Sigmoid colon (tissue), 7 donors: Measurements from ENCODE around the gene SP3. TPM values are rescaled to one million over a fixed set of nuclear protein-coding genes. Genes with fewer than 3 reads are reported as not detected.

Source experiments
- DNase-seq: peaks from one replicate; pipeline ENCODE4 v3.0.0-alpha.2; 2019
- H3K27ac ChIP-seq, 4 donors: fragments of 200-600 bp; sonication (generic); one replicate each; pipeline ENCODE4 v1.5.1; 2016 to 2019; ENCODE audit warnings: mild to moderate bottlenecking in 1 of 4
- H3K27me3 ChIP-seq, 3 donors: fragments of 200-600 bp; sonication (generic); one replicate each; pipeline ENCODE4 v1.5.1; 2019; ENCODE audit warnings: mild to moderate bottlenecking in 1 of 3
- H3K36me3 ChIP-seq, 4 donors: fragments of 200-600 bp; sonication (generic); one replicate each; pipeline ENCODE4 v1.5.1; 2016 to 2019
- H3K4me1 ChIP-seq, 4 donors: fragments of 200-600 bp; sonication (generic); one replicate each; pipeline ENCODE4 v1.5.1; 2017 to 2019
- H3K4me3 ChIP-seq, 4 donors: fragments of 200-600 bp; sonication (generic); one replicate each; pipeline ENCODE4 v1.5.1; 2017 to 2019; ENCODE audit warnings: mild to moderate bottlenecking in 2 of 4, moderate library complexity in 1 of 4
- H3K9me3 ChIP-seq, 4 donors: fragments of 200-600 bp in 3 of 4; sonication (generic) in 3 of 4; one replicate each; pipeline versions ENCODE4 v1.5.1 to v1.6.1; 2013 to 2019
- CTCF ChIP-seq, 4 experiments: fragments of 450-650 bp in 3 of 4; fragments of 200-600 bp in 1 of 4; IDR thresholded peaks; one replicate each; pipeline ENCODE4 v1.5.1; 2016 to 2019; ENCODE audit warnings: antibody characterized with exemption in 4 of 4, mild to moderate bottlenecking in 3 of 4, moderate library complexity in 2 of 4
- EP300 ChIP-seq, 4 donors: sonication (generic); formaldehyde crosslinking; IDR thresholded peaks; one replicate each; pipeline ENCODE4 v1.6.1; 2017; ENCODE audit warnings: antibody characterized with exemption in 4 of 4
- POLR2A ChIP-seq, 2 donors: fragments of 450-650 bp; IDR thresholded peaks; one replicate each; pipeline ENCODE4 v1.6.1; 2016; ENCODE audit warnings: antibody characterized with exemption in 2 of 2, mild to moderate bottlenecking in 2 of 2, moderate library complexity in 2 of 2
- POLR2AphosphoS5 ChIP-seq, 4 donors: sonication (generic); formaldehyde crosslinking; IDR thresholded peaks; one replicate each; pipeline ENCODE4 v1.6.1; 2017; ENCODE audit warnings: antibody characterized with exemption in 4 of 4
- WGBS, 2 donors: extraction: QIAGEN DNeasy Blood & Tissue Kit; methylation state at CpG; one replicate each; pipeline ENCODE4 v1.1.7; 2013; 5-methylcytosine and 5-hydroxymethylcytosine counted together
- intact Hi-C: fragments of 100-400 bp; cut with DNase I; formaldehyde crosslinking; loops from one replicate; pipeline ENCODE4 v1.15.1; 2023
- polyA plus RNA-seq, 3 donors: library from polyadenylated mRNA; stranded (reverse); fragments of 200-250 nt; gene quantifications; one replicate each; pipeline ENCODE4 v1.2.3, GENCODE V29; 2013
- total RNA-seq, 4 donors: library from RNA; depleted of rRNA; stranded (reverse); fragments of >200 nt; gene quantifications; one replicate each; pipeline ENCODE4 v1.1.0, GENCODE V29; 2016
- donor health status: healthy with polysubstance abuse.
- donor health status: Bipolar disorder and iron deficiency.
- donor health status: healthy.

The SP3 gene
- total and polyA plus RNA-seq, 7 donors = 24.6 to 120 (median 67.9) TPM

- intact Hi-C loops = no loop called here
- TF ChIP-seq EP300 (IDR thresholded peaks at IDR 0.05) (no peak), POLR2A (IDR thresholded peaks at IDR 0.05) (no peak), POLR2AphosphoS5 (IDR thresholded peaks at IDR 0.05) (no peak), CTCF (IDR thresholded peaks at IDR 0.05) (no peak)
- Histone ChIP-seq H3K27me3 (no peaks in the 10 kb centered on the region), H3K9me3 (no peaks in the 10 kb centered on the region), H3K4me3 (no peak overlapping the region), H3K27ac (no peak overlapping the region), H3K36me3 (no peaks in the 10 kb centered on the region), H3K4me1 (peaks cover 0 to 8% (median 4%) of the 10 kb centered on the region in 4 donors)
- 91 to 96% methylated on average over 1 of the region's 1 CpG for WGBS, 2 donors
- DNase-seq = no peak
Observed at GRCh38 chr2:173978447-173978846, 13.3 kb upstream of the SP3 start.

GRCh38 chr2:173972636-173973035 is 7.5 kb upstream of the SP3 start:
- no peak overlapping the region for H3K4me3 ChIP-seq
- H3K9me3 ChIP-seq = no peaks in the 10 kb centered on the region
- no peak overlapping the region for H3K27ac ChIP-seq
- DNase-seq = no peak
- no peaks in the 10 kb centered on the region for H3K36me3 ChIP-seq
- H3K4me1 ChIP-seq = no peaks in the 10 kb centered on the region
- H3K27me3 ChIP-seq = no peaks in the 10 kb centered on the region
- WGBS, 2 donors = 60 to 81% methylated on average over 3 of the region's 3 CpGs
- TF ChIP-seq EP300 (IDR thresholded peaks at IDR 0.05) (no peak), CTCF (IDR thresholded peaks at IDR 0.05) (no peak), POLR2A (IDR thresholded peaks at IDR 0.05) (no peak)
- intact Hi-C loops = no loop called here

GRCh38 chr2:173972165-173972564 is 7.0 kb upstream of the SP3 start:
- whole genome bisulfite sequencing, 2 donors = 92 to 96% methylated on average over 2 of the region's 2 CpGs
- intact Hi-C loops = no loop called here
- no peak for DNase-seq
- TF ChIP-seq CTCF (IDR thresholded peaks at IDR 0.05) (no peak), POLR2A (IDR thresholded peaks at IDR 0.05) (no peak), EP300 (IDR thresholded peaks at IDR 0.05) (no peak), POLR2AphosphoS5 (IDR thresholded peaks at IDR 0.05) (no peak)
- no peaks in the 10 kb centered on the region for H3K27me3 ChIP-seq
- H3K4me3 ChIP-seq = no peak overlapping the region
- H3K4me1 ChIP-seq = no peaks in the 10 kb centered on the region
- H3K9me3 ChIP-seq = no peaks in the 10 kb centered on the region
- H3K27ac ChIP-seq = no peak overlapping the region
- H3K36me3 ChIP-seq = no peaks in the 10 kb centered on the region

GRCh38 chr2:173970516-173970924 is 5.3 kb upstream of the SP3 start:
- no peak for DNase-seq
- Histone ChIP-seq H3K36me3 (no peaks in the 10 kb centered on the region), H3K9me3 (no peaks in the 10 kb centered on the region), H3K27ac (no peak overlapping the region), H3K4me1 (peaks cover 0 to 11% (median 9%) of the 10 kb centered on the region in 4 donors), H3K27me3 (no peaks in the 10 kb centered on the region), H3K4me3 (no peak overlapping the region)
- intact Hi-C loops = no loop called here
- TF ChIP-seq POLR2A (IDR thresholded peaks at IDR 0.05) = no peak
- no peak for TF ChIP-seq POLR2AphosphoS5 (IDR thresholded peaks at IDR 0.05)
- TF ChIP-seq EP300 (IDR thresholded peaks at IDR 0.05) = no peak
- no peak for TF ChIP-seq CTCF (IDR thresholded peaks at IDR 0.05)

GRCh38 chr2:173969886-173970285 is 4.7 kb upstream of the SP3 start:
- intact Hi-C loops = loop anchor here (5.0 to 10.0 kb wide), 4 partner anchors 277 to 765 kb away; partner anchors contain the start of genes OLA1, SCRN3 and SP9
- Histone ChIP-seq H3K36me3 (no peaks in the 10 kb centered on the region), H3K27me3 (no peaks in the 10 kb centered on the region), H3K4me3 (no peak overlapping the region), H3K9me3 (no peaks in the 10 kb centered on the region), H3K27ac (no peak overlapping the region), H3K4me1 (peaks cover 0 to 11% (median 9%) of the 10 kb centered on the region in 4 donors)
- DNase-seq = no peak
- TF ChIP-seq CTCF (IDR thresholded peaks at IDR 0.05) (no peak), POLR2AphosphoS5 (IDR thresholded peaks at IDR 0.05) (no peak), EP300 (IDR thresholded peaks at IDR 0.05) (no peak), POLR2A (IDR thresholded peaks at IDR 0.05) (no peak)
- 73% methylated on average over 1 of the region's 1 CpG for WGBS, 2 donors
